ENCODE measurements around the gene RBM19.

Gene RBM19

DNA sequence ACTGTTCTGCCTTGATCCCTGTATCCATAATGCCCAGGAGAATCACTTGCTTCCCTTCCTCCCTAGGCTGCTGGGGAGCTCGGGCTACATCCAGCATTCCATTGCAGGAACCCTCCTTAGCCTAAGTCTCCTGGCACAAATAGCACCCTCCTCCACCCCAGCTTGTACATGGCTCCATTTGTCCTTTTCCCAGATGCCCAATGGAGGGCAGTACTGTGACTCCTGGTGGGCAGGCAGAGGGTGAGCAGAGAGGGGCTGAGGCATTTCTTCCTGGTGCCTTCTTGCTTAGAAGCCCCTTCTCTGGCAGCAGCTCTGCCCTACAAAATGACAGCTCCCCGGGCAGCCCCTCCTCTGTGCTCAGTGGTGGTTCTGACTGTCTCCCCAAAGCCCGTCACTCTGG lies 86.5 kb downstream of the RBM19 start:
- DNase-seq, result no peak

DNA sequence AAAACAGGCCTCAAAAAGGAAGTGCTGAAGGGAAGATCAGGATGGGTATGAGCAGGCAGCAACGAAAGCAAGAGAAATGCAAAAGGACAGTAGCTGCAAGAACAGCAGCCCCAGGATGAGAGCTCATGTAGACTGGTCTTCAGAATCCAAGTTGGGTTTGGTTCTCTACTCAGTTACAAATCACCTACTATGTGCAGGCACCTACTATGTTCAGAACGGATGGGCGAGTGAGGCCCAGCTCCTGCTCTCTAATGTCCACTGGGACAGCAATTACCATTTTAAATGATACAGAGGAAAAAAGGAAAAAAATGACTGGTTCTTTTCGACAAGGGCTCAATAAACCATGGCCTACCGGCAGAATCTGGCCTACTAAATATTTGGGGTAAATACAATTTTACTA lies 88.5 kb downstream of the RBM19 start:
- no peak for DNase-seq

- no peak for DNase-seq
Observed at GRCh38 chr12:113876160-113876559, 90.0 kb downstream of the RBM19 start.

GRCh38 chr12:113875691-113876090 lies 90.4 kb downstream of the RBM19 start:
- DNase-seq, result no peak

- no peak for DNase-seq
Observed at GRCh38 chr12:113874999-113875561, 91.0 kb downstream of the RBM19 start.

GRCh38 chr12:113874326-113874725 lies 91.8 kb downstream of the RBM19 start:
- DNase-seq, result no peak

GRCh38 chr12:113873740-113874139 lies 92.4 kb downstream of the RBM19 start:
- DNase-seq, result no peak

- DNase-seq, result no peak
Observed at GRCh38 chr12:113870890-113871289, 95.2 kb downstream of the RBM19 start.

- no peak for DNase-seq
Observed at GRCh38 chr12:113870035-113870434, 96.1 kb downstream of the RBM19 start.

GRCh38 chr12:113868365-113868764 lies 97.8 kb downstream of the RBM19 start:
- DNase-seq, result no peak

DNA sequence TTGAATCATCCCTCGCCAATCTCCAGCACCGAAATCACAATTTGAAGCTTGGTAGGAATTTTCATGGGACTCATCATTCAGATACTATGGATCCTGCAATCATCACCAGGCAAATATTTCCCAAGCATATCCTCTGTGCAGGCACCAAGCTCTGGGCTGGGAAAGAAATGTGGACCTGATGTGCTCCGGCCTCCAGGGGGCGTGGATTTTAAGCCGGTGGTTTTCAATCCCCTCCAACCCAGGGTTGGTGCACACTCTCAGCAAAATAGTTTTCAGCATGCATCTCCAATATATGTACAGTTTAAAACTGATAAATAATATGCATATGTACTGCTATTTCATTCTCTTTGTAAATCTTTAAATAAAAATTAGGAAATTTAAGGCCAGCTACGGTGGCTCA lies 98.9 kb downstream of the RBM19 start:
- DNase-seq, result no peak

DNA sequence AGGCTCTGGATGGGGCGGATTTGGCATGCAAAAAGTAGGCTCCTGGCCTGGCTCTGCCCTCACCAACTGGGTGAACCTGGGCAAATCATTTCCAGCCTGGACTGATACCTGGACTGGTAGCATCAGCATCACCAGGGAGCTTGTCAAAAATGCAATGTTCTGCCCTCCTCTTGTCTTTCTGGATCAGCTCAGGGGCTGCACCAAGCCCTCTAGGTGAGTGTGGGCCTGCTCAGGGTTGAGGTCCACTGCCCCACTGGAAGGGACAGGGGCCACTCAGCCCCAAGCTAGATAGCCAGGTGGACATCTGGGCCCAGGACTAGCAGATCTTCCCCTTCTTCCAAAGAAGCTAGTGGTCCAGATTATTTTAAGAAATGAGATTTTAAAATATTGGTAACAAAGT lies 99.6 kb downstream of the RBM19 start:
- DNase-seq, result no peak

DNA sequence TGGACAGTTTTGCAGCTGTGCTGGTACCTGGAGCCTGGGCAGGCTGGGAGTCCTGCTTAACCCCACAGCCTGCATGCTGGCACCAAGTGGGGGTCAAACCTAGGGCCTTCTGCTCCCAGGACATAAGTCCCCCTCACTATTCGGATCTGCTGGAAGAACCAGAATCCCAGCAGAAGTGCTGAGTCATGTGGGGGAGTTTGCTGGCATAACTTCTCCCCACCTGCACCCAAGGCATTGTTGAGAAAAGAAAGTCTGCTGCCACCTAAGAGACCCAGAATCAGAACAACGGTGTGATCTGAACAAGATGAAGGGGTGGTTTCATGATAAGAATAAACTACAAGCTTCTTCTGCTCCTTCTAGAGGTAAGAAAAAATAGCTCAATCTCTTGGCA lies 102.7 kb downstream of the RBM19 start:
- DNase-seq, result no peak

DNA sequence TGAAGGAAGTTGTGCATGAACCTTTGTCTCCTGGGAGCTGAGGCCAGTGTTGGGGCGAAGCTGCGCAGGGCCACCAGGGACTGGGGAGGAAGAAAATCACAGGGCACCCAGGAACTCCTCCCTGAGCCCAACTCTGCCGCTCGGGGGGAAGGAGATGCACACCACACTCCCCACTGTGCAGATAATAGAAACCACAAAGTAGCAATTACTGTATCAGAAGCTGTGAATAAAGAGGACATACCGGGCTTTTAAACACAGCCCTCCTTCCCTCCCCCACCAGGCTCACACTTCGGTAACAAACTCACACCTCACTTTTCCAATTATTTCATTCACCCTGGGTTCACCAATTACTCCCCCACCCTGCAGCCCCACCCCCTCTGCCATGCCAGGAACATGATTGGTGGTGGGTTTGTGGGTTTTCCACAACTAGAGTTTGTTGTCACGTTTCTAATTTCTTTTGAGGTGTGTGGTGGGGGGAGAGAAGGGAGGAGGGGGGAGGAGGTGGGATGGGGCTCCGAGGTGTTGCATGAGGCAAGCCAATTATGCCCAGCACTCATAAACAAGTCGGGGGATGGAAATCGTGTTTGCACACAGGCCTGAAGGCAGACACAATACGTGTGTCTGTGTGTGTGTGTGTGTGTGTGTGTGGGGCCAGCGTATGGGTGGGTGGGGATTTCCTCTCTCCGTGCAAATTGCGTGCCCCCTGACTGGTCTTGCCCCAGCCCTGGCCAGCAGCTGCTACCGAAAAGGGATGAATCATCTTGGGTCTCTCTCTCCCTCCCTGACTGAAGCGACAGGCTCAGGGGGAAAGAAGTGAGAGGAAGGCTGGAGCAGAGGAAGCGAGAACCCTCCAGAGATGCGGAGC lies 103.3 kb downstream of the RBM19 start:
- DNase-seq, result peak; percentile 18

- DNase-seq, result no peak
Observed at GRCh38 chr12:113861708-113862312, 104.3 kb downstream of the RBM19 start.

DNA sequence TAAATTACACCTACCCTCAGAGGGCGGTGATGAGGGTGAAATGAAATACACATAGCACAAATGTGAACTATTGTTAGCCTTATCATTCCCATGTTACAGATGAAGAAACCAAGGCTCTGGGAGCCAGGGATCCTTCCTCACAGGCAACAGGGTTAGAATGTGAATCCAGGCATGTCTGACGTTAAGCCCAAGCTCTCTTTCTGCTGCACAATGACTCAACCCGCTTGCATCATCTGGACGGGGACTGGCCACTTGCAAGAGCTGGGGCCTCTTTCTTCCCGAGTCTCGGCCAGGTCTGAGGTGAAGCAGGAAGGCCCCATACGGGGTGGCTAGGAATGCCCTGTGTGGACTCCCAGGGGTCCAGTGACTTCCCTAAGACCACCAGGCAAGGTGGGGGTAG lies 105.2 kb downstream of the RBM19 start:
- DNase-seq, result no peak

DNA sequence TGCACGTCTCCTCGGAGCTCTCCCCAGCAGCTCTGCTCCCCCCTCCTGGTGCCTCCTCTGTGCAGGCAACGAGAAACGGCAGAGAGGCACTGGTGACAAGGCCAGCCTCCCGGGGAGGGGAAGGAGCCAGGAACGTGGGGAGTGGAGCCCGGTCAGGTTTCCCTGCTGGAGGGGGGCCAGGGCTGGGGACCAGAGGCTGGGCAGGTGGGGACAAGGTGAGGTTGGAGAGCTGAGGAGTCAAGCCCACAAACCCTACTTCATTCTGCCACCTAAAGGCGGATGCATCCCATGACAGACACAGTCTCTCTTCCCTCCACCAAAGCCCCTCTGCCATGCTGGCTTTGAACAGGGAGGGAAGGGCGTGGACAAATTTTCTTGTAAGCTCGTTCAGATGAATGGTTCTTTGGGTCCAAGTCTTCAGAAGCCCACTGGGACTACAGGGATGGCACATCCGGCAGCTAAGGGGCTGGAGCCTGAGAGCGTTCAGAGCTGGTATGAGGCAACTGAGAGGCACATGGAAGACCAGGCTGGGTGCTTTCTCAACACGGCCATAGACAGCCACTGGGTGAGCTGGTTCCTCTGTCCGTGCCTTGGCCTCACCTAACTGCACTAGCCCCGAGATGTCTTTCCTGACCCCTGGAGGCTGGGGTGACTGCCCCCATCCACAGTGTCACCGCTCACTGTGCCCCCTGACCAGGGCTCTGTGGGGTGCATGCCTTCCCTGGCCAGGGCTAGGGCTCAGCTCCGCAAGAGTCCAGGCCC lies 105.9 kb downstream of the RBM19 start:
- DNase-seq, result no peak

- DNase-seq, result no peak
Observed at GRCh38 chr12:113858841-113859386, 107.2 kb downstream of the RBM19 start.

DNA sequence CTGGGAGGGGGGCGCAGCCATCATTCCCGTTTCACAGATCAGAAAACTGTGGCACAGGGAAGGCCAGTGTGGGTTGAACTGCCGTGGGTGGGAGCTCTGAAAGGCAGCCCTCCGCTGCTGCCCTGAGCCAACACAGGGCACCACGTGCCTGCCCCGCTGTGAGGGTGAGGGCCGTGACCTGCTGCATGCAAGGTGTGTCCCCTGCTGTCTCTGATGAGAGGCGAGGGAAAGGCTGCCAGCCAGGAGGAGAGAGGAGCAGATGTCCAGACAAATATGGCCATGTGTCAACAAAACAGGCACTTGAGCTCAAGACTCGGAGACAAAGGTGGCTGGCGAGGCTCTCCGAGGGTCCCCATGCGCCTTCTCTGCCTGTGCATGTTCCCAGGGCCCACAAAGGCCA lies 108.8 kb downstream of the RBM19 start:
- no peak for DNase-seq

- no peak for DNase-seq
Observed at GRCh38 chr12:113855998-113856397, 110.1 kb downstream of the RBM19 start.

GRCh38 chr12:113854385-113855142 lies 111.6 kb downstream of the RBM19 start:
- no peak for DNase-seq

DNA sequence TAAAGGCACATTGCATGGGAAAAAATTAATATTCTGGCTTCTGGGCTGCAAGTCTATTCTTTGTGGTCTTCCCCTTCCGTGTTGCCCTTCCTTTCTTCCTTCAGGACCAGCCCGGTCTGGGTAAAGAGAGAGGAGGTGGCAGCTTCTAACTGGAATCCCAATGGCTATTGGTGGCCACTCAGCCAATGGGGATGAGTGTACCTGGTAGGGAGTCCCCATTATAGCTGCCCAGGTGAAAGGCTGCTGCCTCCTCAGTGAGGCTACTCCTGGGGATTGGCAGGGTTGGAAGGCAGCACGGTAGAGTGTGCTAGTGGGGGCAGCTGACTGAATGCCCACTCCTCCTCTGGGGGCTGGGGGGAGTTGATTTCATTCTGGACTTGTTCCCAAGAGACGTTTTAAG lies 112.6 kb downstream of the RBM19 start:
- no peak for DNase-seq

All from hematopoietic multipotent progenitor cell treated with erythropoietin and hydrocortisone succinate and interleukin-3 and kit ligand, for 8 days (in vitro differentiated cells).